Hippocampal formation (tissue), 2 donors: ENCODE results near the gene GALNT10.
A peak's percentile ranks its signal among the peaks of the same experiment; 100 is the strongest.

Experiments
- DNase-seq, 2 donors: peaks; one replicate each; lab custom pipeline; 2025; lab: John Stamatoyannopoulos, UW

The GALNT10 gene

GRCh38 chr5:154405078-154405792, 214.7 kb downstream of the GALNT10 start:
- peak; percentile 47 to 62 for DNase-seq

- no peak for DNase-seq
These were observed 215.7 kb downstream of the GALNT10 start for GRCh38 chr5:154406231-154406630.

GRCh38 chr5:154406826-154407225, 216.3 kb downstream of the GALNT10 start:
- no peak for DNase-seq

GRCh38 chr5:154408811-154409210, 218.3 kb downstream of the GALNT10 start:
- no peak for DNase-seq

GRCh38 chr5:154409230-154409840, 218.8 kb downstream of the GALNT10 start:
- DNase-seq, result no peak

- no peak for DNase-seq
These were observed 219.5 kb downstream of the GALNT10 start for GRCh38 chr5:154410008-154410407.

GRCh38 chr5:154410786-154411185, 220.3 kb downstream of the GALNT10 start:
- no peak for DNase-seq

- DNase-seq, result no peak
These were observed 220.8 kb downstream of the GALNT10 start for GRCh38 chr5:154411338-154411737.

GRCh38 chr5:154412316-154412715, 221.8 kb downstream of the GALNT10 start:
- DNase-seq, result no peak

- no peak for DNase-seq
These were observed 222.4 kb downstream of the GALNT10 start for GRCh38 chr5:154412925-154413324.

- DNase-seq, result no peak
These were observed 224.6 kb downstream of the GALNT10 start for GRCh38 chr5:154415114-154415513.

- no peak for DNase-seq
These were observed 227.8 kb downstream of the GALNT10 start for GRCh38 chr5:154418344-154418820.

GRCh38 chr5:154419236-154419635, 228.7 kb downstream of the GALNT10 start:
- DNase-seq, result no peak

GRCh38 chr5:154421868-154422267, 231.3 kb downstream of the GALNT10 start:
- DNase-seq, result no peak

- no peak for DNase-seq
These were observed 231.8 kb downstream of the GALNT10 start for GRCh38 chr5:154422298-154422697.

- no peak for DNase-seq
These were observed 237.7 kb downstream of the GALNT10 start for GRCh38 chr5:154428208-154428607.

- DNase-seq, result no peak
These were observed 238.8 kb downstream of the GALNT10 start for GRCh38 chr5:154429341-154429740.

GRCh38 chr5:154430466-154430865, 239.9 kb downstream of the GALNT10 start:
- no peak for DNase-seq

- no peak for DNase-seq
These were observed 240.6 kb downstream of the GALNT10 start for GRCh38 chr5:154430961-154431630.

GRCh38 chr5:154435226-154435625, 244.7 kb downstream of the GALNT10 start:
- no peak for DNase-seq

GRCh38 chr5:154437281-154437965, 246.9 kb downstream of the GALNT10 start:
- DNase-seq, result no peak

GRCh38 chr5:154440540-154440939, 250.0 kb downstream of the GALNT10 start:
- DNase-seq, result no peak
